ENCODE results near the gene LINC00237.

DNA sequence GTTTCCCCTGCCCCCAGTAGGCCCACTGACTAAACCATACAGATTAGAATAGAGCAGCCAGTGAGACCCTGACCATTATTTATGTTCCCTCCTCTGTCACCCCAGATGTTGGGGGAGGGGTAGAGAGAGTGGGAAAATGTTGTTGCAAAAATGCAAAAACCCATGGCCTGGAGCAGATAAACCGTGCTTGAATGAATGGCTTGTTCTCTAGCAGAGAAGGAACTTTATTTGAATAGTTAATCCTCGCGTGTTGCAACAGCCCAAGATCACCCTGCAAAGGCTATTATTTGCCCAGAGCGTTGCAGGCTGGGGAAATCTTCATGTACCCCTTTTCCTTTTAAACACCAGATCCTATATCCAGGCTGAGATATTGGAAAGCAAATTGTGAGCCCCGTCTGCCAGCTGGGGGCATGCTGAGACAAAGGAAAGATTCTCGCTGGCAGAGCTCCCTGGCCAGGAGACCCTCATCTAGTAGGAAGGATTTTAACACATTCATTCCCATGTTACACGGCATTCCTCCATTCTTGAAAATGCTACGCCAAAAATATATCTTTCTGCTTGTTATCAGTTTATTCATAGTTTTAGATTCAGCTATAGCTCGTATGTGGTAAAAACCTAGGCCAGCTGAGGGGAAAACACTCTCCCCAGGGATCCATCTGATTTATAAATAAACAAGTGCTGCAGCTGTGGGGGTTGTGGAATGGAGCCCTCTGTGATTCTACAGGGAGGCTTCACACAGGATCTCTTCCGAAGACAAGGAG lies 53.0 kb downstream of the LINC00237 start:
- TF ChIP-seq POLR2A (IDR thresholded peaks at IDR 0.05) (no peak), POLR2AphosphoS5 (IDR thresholded peaks at IDR 0.05) (no peak)
- TF ChIP-seq, protein P1, sequence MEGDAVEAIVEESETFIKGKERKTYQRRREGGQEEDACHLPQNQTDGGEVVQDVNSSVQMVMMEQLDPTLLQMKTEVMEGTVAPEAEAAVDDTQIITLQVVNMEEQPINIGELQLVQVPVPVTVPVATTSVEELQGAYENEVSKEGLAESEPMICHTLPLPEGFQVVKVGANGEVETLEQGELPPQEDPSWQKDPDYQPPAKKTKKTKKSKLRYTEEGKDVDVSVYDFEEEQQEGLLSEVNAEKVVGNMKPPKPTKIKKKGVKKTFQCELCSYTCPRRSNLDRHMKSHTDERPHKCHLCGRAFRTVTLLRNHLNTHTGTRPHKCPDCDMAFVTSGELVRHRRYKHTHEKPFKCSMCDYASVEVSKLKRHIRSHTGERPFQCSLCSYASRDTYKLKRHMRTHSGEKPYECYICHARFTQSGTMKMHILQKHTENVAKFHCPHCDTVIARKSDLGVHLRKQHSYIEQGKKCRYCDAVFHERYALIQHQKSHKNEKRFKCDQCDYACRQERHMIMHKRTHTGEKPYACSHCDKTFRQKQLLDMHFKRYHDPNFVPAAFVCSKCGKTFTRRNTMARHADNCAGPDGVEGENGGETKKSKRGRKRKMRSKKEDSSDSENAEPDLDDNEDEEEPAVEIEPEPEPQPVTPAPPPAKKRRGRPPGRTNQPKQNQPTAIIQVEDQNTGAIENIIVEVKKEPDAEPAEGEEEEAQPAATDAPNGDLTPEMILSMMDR (IDR thresholded peaks at IDR 0.05): no peak
